ENCODE results near the gene MTX3.

MTX3 gene

DNA sequence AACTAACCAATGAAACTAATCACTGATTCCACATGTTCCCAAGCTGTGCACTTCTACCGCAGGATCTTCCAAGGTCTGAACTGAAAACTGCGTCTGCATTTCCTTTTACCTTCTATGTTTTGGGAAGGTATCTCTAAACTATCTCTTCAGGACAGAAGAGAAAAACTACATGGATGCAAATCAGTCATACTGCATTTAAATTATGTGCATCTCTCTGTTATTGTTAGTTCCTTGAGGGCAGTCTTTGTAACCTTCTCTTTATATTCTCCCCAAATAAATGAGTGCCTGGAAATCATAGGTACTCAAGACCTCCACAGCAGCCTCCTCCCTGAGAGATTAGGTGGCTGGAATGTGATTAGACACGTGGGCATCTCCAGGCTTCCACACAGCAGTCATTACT lies 17.1 kb downstream of the MTX3 start:
- Histone ChIP-seq H3F3A (ENCODE audit: control insufficient read depth, insufficient read depth) (no peaks in the 10 kb centered on the region), H3K4me2 (ENCODE audit: low read length) (no peak overlapping the region), H3K9me3 (ENCODE audit: control insufficient read depth, insufficient read depth, low read length) (no peaks in the 10 kb centered on the region), H3K79me2 (ENCODE audit: control insufficient read depth, low read length) (no peaks in the 10 kb centered on the region), H3K27me3 (ENCODE audit: control insufficient read depth, low read length) (no peaks in the 10 kb centered on the region), H3K4me1 (ENCODE audit: control insufficient read depth, low read length) (peaks cover 4% of the 10 kb centered on the region), H3K9me2 (replicated peaks; ENCODE audit: control insufficient read depth, low read length) (no peaks in the 10 kb centered on the region), H4K20me1 (ENCODE audit: control insufficient read depth, insufficient read depth, low read depth, low read length) (no peaks in the 10 kb centered on the region), H3K36me3 (ENCODE audit: control insufficient read depth, low read length) (peaks cover 34% of the 10 kb centered on the region), H3K27ac (ENCODE audit: low read depth, low read length) (no peak overlapping the region), H3K4me3 (ENCODE audit: low read length) (no peak overlapping the region)
- TF ChIP-seq EZH2phosphoT487 (IDR thresholded peaks at IDR 0.05; ENCODE audit: borderline replicate concordance, low read length), result no peak
- TF ChIP-seq, protein P1, sequence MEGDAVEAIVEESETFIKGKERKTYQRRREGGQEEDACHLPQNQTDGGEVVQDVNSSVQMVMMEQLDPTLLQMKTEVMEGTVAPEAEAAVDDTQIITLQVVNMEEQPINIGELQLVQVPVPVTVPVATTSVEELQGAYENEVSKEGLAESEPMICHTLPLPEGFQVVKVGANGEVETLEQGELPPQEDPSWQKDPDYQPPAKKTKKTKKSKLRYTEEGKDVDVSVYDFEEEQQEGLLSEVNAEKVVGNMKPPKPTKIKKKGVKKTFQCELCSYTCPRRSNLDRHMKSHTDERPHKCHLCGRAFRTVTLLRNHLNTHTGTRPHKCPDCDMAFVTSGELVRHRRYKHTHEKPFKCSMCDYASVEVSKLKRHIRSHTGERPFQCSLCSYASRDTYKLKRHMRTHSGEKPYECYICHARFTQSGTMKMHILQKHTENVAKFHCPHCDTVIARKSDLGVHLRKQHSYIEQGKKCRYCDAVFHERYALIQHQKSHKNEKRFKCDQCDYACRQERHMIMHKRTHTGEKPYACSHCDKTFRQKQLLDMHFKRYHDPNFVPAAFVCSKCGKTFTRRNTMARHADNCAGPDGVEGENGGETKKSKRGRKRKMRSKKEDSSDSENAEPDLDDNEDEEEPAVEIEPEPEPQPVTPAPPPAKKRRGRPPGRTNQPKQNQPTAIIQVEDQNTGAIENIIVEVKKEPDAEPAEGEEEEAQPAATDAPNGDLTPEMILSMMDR (IDR thresholded peaks at IDR 0.05; ENCODE audit: low read depth, low read length, poor library complexity, severe bottlenecking), result no peak

DNA sequence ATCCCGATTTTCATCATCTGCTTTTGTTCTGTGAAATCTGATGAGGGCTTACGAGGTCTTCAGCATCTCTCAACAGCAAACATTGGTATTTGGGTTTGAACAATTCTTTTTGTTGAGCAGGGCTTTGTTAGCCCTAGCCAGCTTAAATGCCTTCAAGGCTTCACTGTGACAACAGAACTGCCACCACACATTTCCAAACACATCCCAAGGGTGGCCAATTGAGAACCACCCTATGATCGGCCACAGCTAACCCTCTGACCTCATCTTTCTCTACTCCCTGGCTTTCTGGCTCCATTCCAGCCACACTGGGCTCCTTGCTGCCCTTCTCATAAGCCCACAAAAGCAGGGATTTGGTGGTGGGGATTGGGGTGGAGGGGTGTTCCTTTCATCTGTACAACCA lies 17.6 kb downstream of the MTX3 start:
- Histone ChIP-seq H3K4me3 (ENCODE audit: low read length) (no peak overlapping the region), H3K4me2 (ENCODE audit: low read length) (no peak overlapping the region)

DNA sequence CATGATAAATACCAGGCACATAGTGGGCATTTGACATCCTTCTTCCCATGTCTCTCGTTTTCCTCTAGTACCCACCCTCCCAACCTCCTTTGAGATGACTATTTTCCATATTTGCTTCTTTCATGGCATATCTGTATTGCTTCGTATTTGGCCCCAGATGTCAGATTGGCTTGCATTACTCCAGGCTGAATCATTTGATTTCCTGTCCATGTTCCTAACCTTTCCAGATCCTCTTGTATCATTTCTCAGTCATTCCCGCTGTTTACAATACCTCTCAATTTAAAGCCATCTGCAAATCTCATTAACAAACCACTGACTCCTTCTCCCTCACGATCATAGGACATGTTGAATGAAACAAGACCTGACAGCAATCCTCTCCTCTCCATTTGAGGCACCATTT lies 19.9 kb downstream of the MTX3 start:
- H3K4me1 ChIP-seq (ENCODE audit: control insufficient read depth, low read length), result 0 out of 2 replicates have a peak, but pooled peaks cover 3% of the 10 kb centered on the region
- TF ChIP-seq, protein P1 (IDR thresholded peaks at IDR 0.05; ENCODE audit: low read depth, low read length, poor library complexity, severe bottlenecking), result no peak
- no peak for TF ChIP-seq EZH2phosphoT487 (IDR thresholded peaks at IDR 0.05; ENCODE audit: borderline replicate concordance, low read length)
- H3K79me2 ChIP-seq (ENCODE audit: control insufficient read depth, low read length), result no peaks in the 10 kb centered on the region

More for the DNA sequence above, 17.6 kb downstream of the MTX3 start:
- Histone ChIP-seq H3K9me2 (replicated peaks; ENCODE audit: control insufficient read depth, low read length) (no peaks in the 10 kb centered on the region), H3K9me3 (ENCODE audit: control insufficient read depth, insufficient read depth, low read length) (no peaks in the 10 kb centered on the region), H3K36me3 (ENCODE audit: control insufficient read depth, low read length) (peaks cover 30% of the 10 kb centered on the region), H3K27ac (ENCODE audit: low read depth, low read length) (no peak overlapping the region), H3F3A (ENCODE audit: control insufficient read depth, insufficient read depth) (no peaks in the 10 kb centered on the region), H4K20me1 (ENCODE audit: control insufficient read depth, insufficient read depth, low read depth, low read length) (no peaks in the 10 kb centered on the region), H3K27me3 (ENCODE audit: control insufficient read depth, low read length) (no peaks in the 10 kb centered on the region), H3K4me1 (ENCODE audit: control insufficient read depth, low read length) (0 out of 2 replicates have a peak, but pooled peaks cover 3% of the 10 kb centered on the region), H3K79me2 (ENCODE audit: control insufficient read depth, low read length) (no peaks in the 10 kb centered on the region)
- TF ChIP-seq, protein P1 (IDR thresholded peaks at IDR 0.05; ENCODE audit: low read depth, low read length, poor library complexity, severe bottlenecking), result no peak
- no peak for TF ChIP-seq EZH2phosphoT487 (IDR thresholded peaks at IDR 0.05; ENCODE audit: borderline replicate concordance, low read length)

More for the DNA sequence above, 19.9 kb downstream of the MTX3 start:
- no peaks in the 10 kb centered on the region for H3K9me2 ChIP-seq (replicated peaks; ENCODE audit: control insufficient read depth, low read length)
- H4K20me1 ChIP-seq (ENCODE audit: control insufficient read depth, insufficient read depth, low read depth, low read length), result no peaks in the 10 kb centered on the region
- H3K4me2 ChIP-seq (ENCODE audit: low read length), result no peak overlapping the region
- H3K4me3 ChIP-seq (ENCODE audit: low read length), result no peak overlapping the region
- no peak overlapping the region for H3K27ac ChIP-seq (ENCODE audit: low read depth, low read length)
- H3F3A ChIP-seq (ENCODE audit: control insufficient read depth, insufficient read depth), result no peaks in the 10 kb centered on the region
- peaks cover 10% of the 10 kb centered on the region for H3K36me3 ChIP-seq (ENCODE audit: control insufficient read depth, low read length)
- no peaks in the 10 kb centered on the region for H3K9me3 ChIP-seq (ENCODE audit: control insufficient read depth, insufficient read depth, low read length)
- no peaks in the 10 kb centered on the region for H3K27me3 ChIP-seq (ENCODE audit: control insufficient read depth, low read length)

All from DOHH2 (cell line).